ENCODE data around the gene KRTAP10-7.
"Not testable (repeated sequence)": the region's sequence is repeated elsewhere in the genome, so short reads cannot be mapped to it uniquely, and the experiment has no call there.

KRTAP10-7 gene

GRCh38 chr21:44556879-44557278 is 43.5 kb upstream of the KRTAP10-7 start:
- H3K4me1 ChIP-seq (ENCODE audit: insufficient read depth, low read length, poor library complexity, severe bottlenecking): no peaks in the 10 kb centered on the region
- H3F3A ChIP-seq (ENCODE audit: low read depth): no peaks in the 10 kb centered on the region
- no peak overlapping the region for H3K9ac ChIP-seq (ENCODE audit: low read depth, low read length, poor library complexity, severe bottlenecking)
- no peaks in the 10 kb centered on the region for H4K20me1 ChIP-seq (ENCODE audit: insufficient read depth, low read length, poor library complexity, severe bottlenecking)
- H2AFZ ChIP-seq (ENCODE audit: low read length): no peak overlapping the region
- H3K79me2 ChIP-seq (ENCODE audit: insufficient read depth, low read length): no peaks in the 10 kb centered on the region
- H3K4me2 ChIP-seq (ENCODE audit: low read depth, low read length, poor library complexity, severe bottlenecking): no peak overlapping the region
- H3K27me3 ChIP-seq (ENCODE audit: insufficient read depth, low read length, poor library complexity, severe bottlenecking): no peaks in the 10 kb centered on the region
- H3K4me3 ChIP-seq (ENCODE audit: low read length, poor library complexity, severe bottlenecking): no peak overlapping the region
- H3K9me2 ChIP-seq (replicated peaks; ENCODE audit: low read depth, low read length): no peaks in the 10 kb centered on the region
- no peaks in the 10 kb centered on the region for H3K36me3 ChIP-seq (ENCODE audit: insufficient read depth, low read length)
- TF ChIP-seq EZH2phosphoT487 (IDR thresholded peaks at IDR 0.05; ENCODE audit: borderline replicate concordance) (no peak), CTCF (conservative IDR thresholded peaks at IDR 0.05; ENCODE audit: low read length) (no peak)
- no peaks in the 10 kb centered on the region for H3K9me3 ChIP-seq (ENCODE audit: insufficient read depth, low read depth, low read length)

- no peaks in the 10 kb centered on the region for H3K27me3 ChIP-seq (ENCODE audit: insufficient read depth, low read length, poor library complexity, severe bottlenecking)
- no peak overlapping the region for H3K4me2 ChIP-seq (ENCODE audit: low read depth, low read length, poor library complexity, severe bottlenecking)
These were observed 42.7 kb upstream of the KRTAP10-7 start for GRCh38 chr21:44557491-44558328.

GRCh38 chr21:44558329-44558675 is 42.1 kb upstream of the KRTAP10-7 start:
- not testable (repeated sequence) for H3K9me2 ChIP-seq (replicated peaks; ENCODE audit: low read depth, low read length); H3K36me3 ChIP-seq (ENCODE audit: insufficient read depth, low read length); H3K4me3 ChIP-seq (ENCODE audit: low read length, poor library complexity, severe bottlenecking); H3K4me1 ChIP-seq (ENCODE audit: insufficient read depth, low read length, poor library complexity, severe bottlenecking); H3K27me3 ChIP-seq (ENCODE audit: insufficient read depth, low read length, poor library complexity, severe bottlenecking); H3K79me2 ChIP-seq (ENCODE audit: insufficient read depth, low read length); H3K9ac ChIP-seq (ENCODE audit: low read depth, low read length, poor library complexity, severe bottlenecking); H3K4me2 ChIP-seq (ENCODE audit: low read depth, low read length, poor library complexity, severe bottlenecking); H4K20me1 ChIP-seq (ENCODE audit: insufficient read depth, low read length, poor library complexity, severe bottlenecking); H3K9me3 ChIP-seq (ENCODE audit: insufficient read depth, low read depth, low read length); H2AFZ ChIP-seq (ENCODE audit: low read length); H3F3A ChIP-seq (ENCODE audit: low read depth)

More at GRCh38 chr21:44557491-44558328, 42.7 kb upstream of the KRTAP10-7 start:
- Histone ChIP-seq H3K9ac (ENCODE audit: low read depth, low read length, poor library complexity, severe bottlenecking) (no peak overlapping the region), H3K79me2 (ENCODE audit: insufficient read depth, low read length) (no peaks in the 10 kb centered on the region), H2AFZ (ENCODE audit: low read length) (no peak overlapping the region), H3F3A (ENCODE audit: low read depth) (no peaks in the 10 kb centered on the region), H3K9me2 (replicated peaks; ENCODE audit: low read depth, low read length) (no peaks in the 10 kb centered on the region), H4K20me1 (ENCODE audit: insufficient read depth, low read length, poor library complexity, severe bottlenecking) (no peaks in the 10 kb centered on the region), H3K9me3 (ENCODE audit: insufficient read depth, low read depth, low read length) (peaks cover 1% of the 10 kb centered on the region; the same call in 1 of the 2 replicates), H3K36me3 (ENCODE audit: insufficient read depth, low read length) (no peaks in the 10 kb centered on the region), H3K4me3 (ENCODE audit: low read length, poor library complexity, severe bottlenecking) (no peak overlapping the region), H3K4me1 (ENCODE audit: insufficient read depth, low read length, poor library complexity, severe bottlenecking) (no peaks in the 10 kb centered on the region)
- TF ChIP-seq CTCF (conservative IDR thresholded peaks at IDR 0.05; ENCODE audit: low read length) (no peak), EZH2phosphoT487 (IDR thresholded peaks at IDR 0.05; ENCODE audit: borderline replicate concordance) (no peak)

- Histone ChIP-seq H3F3A (ENCODE audit: low read depth) (no peaks in the 10 kb centered on the region), H3K36me3 (ENCODE audit: insufficient read depth, low read length) (no peaks in the 10 kb centered on the region), H3K9ac (ENCODE audit: low read depth, low read length, poor library complexity, severe bottlenecking) (no peak within 1 kb of the TSS), H3K9me3 (ENCODE audit: insufficient read depth, low read depth, low read length) (peaks cover 3% of the 10 kb centered on the region; the same call in 1 of the 2 replicates), H3K9me2 (replicated peaks; ENCODE audit: low read depth, low read length) (no peaks in the 10 kb centered on the region), H3K4me3 (ENCODE audit: low read length, poor library complexity, severe bottlenecking) (no peak within 1 kb of the TSS), H2AFZ (ENCODE audit: low read length) (no peak within 1 kb of the TSS), H3K4me2 (ENCODE audit: low read depth, low read length, poor library complexity, severe bottlenecking) (no peak within 1 kb of the TSS), H3K79me2 (ENCODE audit: insufficient read depth, low read length) (no peaks in the 10 kb centered on the region), H3K4me1 (ENCODE audit: insufficient read depth, low read length, poor library complexity, severe bottlenecking) (no peaks in the 10 kb centered on the region), H4K20me1 (ENCODE audit: insufficient read depth, low read length, poor library complexity, severe bottlenecking) (no peaks in the 10 kb centered on the region), H3K27me3 (ENCODE audit: insufficient read depth, low read length, poor library complexity, severe bottlenecking) (no peaks in the 10 kb centered on the region)
- no peak for TF ChIP-seq CTCF (conservative IDR thresholded peaks at IDR 0.05; ENCODE audit: low read length)
- TF ChIP-seq EZH2phosphoT487 (IDR thresholded peaks at IDR 0.05; ENCODE audit: borderline replicate concordance): no peak
These were observed 41.7 kb upstream of the KRTAP10-7 start, which contains the start of gene KRTAP10-3 for GRCh38 chr21:44558695-44559094. KRTAP10-3 (minus strand) TSS chr21:44558795; CDS start chr21:44558715, 80 bp downstream.

All from Loucy (cell line).